ENCODE data around the gene ITGB4. TPM values are rescaled to one million over a fixed set of nuclear protein-coding genes. Genes with fewer than 3 reads are reported as not detected.

ITGB4 gene
- polyA plus RNA-seq, 2 of the 4 experiments (the other 2 are of a cell fraction) = 20.6 to 37.4 TPM

- CTCF ChIA-PET = interaction anchor here (1.1 to 43.5 kb wide), 6 partner anchors 8 to 123 kb away, joined by 3 to 1931 read pairs (median 57); partner anchors contain the start of genes RECQL5, SAP30BP and SMIM5
- no peak for FAIRE-seq
Observed at GRCh38 chr17:75724016-75725003, 3.1 kb downstream of the ITGB4 start.

GRCh38 chr17:75725504-75725903, 4.2 kb downstream of the ITGB4 start:
- CTCF ChIA-PET = interaction anchor here (0.7 to 43.5 kb wide), 5 partner anchors 9 to 403 kb away, joined by 3 to 1931 read pairs (median 108); partner anchors contain the start of genes RECQL5, SAP30BP and SMIM5
- DNase-seq (ENCODE audit: low read depth in 1 of 2, low spot score in 1 of 2) (no peak), FAIRE-seq (no peak), ATAC-seq (no peak)
- H3K4me2 ChIP-seq = no peak overlapping the region
- peaks cover 30% of the 10 kb centered on the region for H3K4me1 ChIP-seq
- POLR2A ChIA-PET = no interaction called here
- no peak overlapping the region for H3K27ac ChIP-seq
- no peak overlapping the region for H3K4me3 ChIP-seq
- H3K9me3 ChIP-seq = no peaks in the 10 kb centered on the region
- WGBS (ENCODE audit: missing lambda C conversion rate) = 95% methylated on average over 7 of the region's 7 CpGs
- TF ChIP-seq CBX2 (IDR thresholded peaks at IDR 0.05; ENCODE audit: borderline replicate concordance, low read depth) = no peak
- no peak for TF ChIP-seq POLR2AphosphoS2 (conservative IDR thresholded peaks at IDR 0.05; ENCODE audit: low read length)
- TF ChIP-seq MYC (IDR thresholded peaks at IDR 0.05; ENCODE audit: borderline replicate concordance, low read length) = no peak
- no peak for TF ChIP-seq SREBF2 (IDR thresholded peaks at IDR 0.05)
- TF ChIP-seq JUNB (IDR thresholded peaks at IDR 0.05) = no peak
- TF ChIP-seq PHF8 (IDR thresholded peaks at IDR 0.05; ENCODE audit: borderline replicate concordance, low read depth) = no peak
- no peak for TF ChIP-seq TFCP2L1 (CRISPR knock-in tag; IDR thresholded peaks at IDR 0.05)
- no peak for TF ChIP-seq HOXB5 (CRISPR knock-in tag; IDR thresholded peaks at IDR 0.05)
- TF ChIP-seq ZFP36 (IDR thresholded peaks at IDR 0.05; ENCODE audit: borderline replicate concordance, partially characterized antibody) = no peak
- no peak for TF ChIP-seq NFE2L2 (conservative IDR thresholded peaks at IDR 0.05; ENCODE audit: low read length)
- TF ChIP-seq FOSL2 (IDR thresholded peaks at IDR 0.05) = no peak
- TF ChIP-seq FOSL2 (CRISPR knock-in tag; IDR thresholded peaks at IDR 0.05) = no peak

More at GRCh38 chr17:75724016-75725003, 3.1 kb downstream of the ITGB4 start:
- H3K27ac ChIP-seq = peak overlapping the region; percentile 93 to 94; a peak in 4 of 6 replicates
- TF ChIP-seq KDM5A (IDR thresholded peaks at IDR 0.05) (no peak), BHLHE40 (IDR thresholded peaks at IDR 0.05; ENCODE audit: low read depth, low read length) (no peak), CBX8 (IDR thresholded peaks at IDR 0.05) (no peak), SMC3 (IDR thresholded peaks at IDR 0.05) (no peak), HDAC2 (IDR thresholded peaks at IDR 0.05) (no peak), CTCF (IDR thresholded peaks at IDR 0.05) (no peak)
- peaks cover 35% of the 10 kb centered on the region for H3K4me1 ChIP-seq
- 91% methylated on average over 20 of the region's 23 CpGs for WGBS (ENCODE audit: missing lambda C conversion rate)
- DNase-seq (ENCODE audit: low read depth in 1 of 2, low spot score in 1 of 2) = no peak
- peak overlapping the region; percentile 87; the same call in 1 of the 3 replicates for H3K4me2 ChIP-seq
- ATAC-seq = no peak
- POLR2A ChIA-PET = interaction anchor here (0.5 kb wide), 1 partner anchor 59 kb away, joined by 6 read pairs; no protein-coding TSS in a partner anchor
- H3K4me3 ChIP-seq = no peak overlapping the region
- H3K9me3 ChIP-seq = no peaks in the 10 kb centered on the region

- ATAC-seq (no peak), FAIRE-seq (no peak), DNase-seq (ENCODE audit: low read depth in 1 of 2, low spot score in 1 of 2) (no peak)
- ChIA-PET CTCF (interaction anchor here (1.3 to 43.5 kb wide), 3 partner anchors 9 to 83 kb away, joined by 3 to 1931 read pairs (median 186); partner anchors contain the start of genes RECQL5, SAP30BP and SMIM5), POLR2A (interaction anchor here (1.3 kb wide), 1 partner anchor 53 kb away, joined by 3 read pairs; no protein-coding TSS in a partner anchor)
- no peaks in the 10 kb centered on the region for H3K9me3 ChIP-seq
- no peak overlapping the region for H3K27ac ChIP-seq
- no peak overlapping the region for H3K4me2 ChIP-seq
- 91% methylated on average over 15 of the region's 18 CpGs for WGBS (ENCODE audit: missing lambda C conversion rate)
- peaks cover 17% of the 10 kb centered on the region for H3K4me1 ChIP-seq
- no peak overlapping the region for H3K4me3 ChIP-seq
- no peak for TF ChIP-seq ELK1 (IDR thresholded peaks at IDR 0.05; ENCODE audit: low read depth, low read length)
- no peak for TF ChIP-seq BCL3 (IDR thresholded peaks at IDR 0.05)
- TF ChIP-seq JUN (IDR thresholded peaks at IDR 0.05) = no peak
Observed at GRCh38 chr17:75727391-75727790, 6.1 kb downstream of the ITGB4 start.
